Brain pericyte (primary cell): ENCODE measurements around the gene PRKCH.

ENCODE experiments used
- DNase-seq: peaks from one replicate; pipeline ENCODE4 v3.0.0-alpha.2; 2012; ENCODE audit warnings: low read depth, low spot score

Gene PRKCH

DNA sequence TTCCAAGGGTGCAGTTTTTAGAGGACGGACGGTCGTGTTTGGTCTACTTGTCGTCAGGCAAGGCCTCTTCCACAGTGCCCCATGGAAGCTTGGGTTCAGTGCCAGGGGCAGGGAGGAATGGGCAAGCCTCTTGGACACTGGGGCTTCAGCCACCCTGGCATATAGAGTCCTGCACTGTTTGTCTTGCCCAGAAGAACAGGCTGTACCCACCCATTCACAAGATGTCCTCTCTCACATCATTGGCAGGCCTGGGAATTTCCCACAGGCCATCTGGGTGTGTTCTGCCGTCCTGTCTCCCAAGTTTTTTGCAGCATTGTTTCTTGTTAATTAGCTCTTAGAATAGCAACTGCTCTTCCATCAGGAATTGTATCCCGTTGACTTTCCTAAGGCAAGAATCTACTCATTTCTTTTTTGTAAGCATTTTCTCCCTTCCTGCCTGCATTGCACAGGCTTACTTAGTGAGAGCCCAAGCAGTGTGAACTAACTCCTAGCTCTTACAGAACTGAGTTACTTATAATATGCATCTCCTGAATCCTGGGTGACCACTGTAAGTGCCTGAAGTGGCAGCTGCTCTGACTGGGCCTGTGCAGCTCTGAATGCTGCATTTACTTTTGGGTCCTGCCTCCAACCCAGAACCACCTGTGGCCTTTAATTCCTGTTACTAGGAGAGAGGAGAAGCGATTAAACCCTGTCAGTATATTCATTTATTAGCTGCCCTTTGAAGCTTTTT is 224.5 kb downstream of the PRKCH start:
- no peak for DNase-seq

DNA sequence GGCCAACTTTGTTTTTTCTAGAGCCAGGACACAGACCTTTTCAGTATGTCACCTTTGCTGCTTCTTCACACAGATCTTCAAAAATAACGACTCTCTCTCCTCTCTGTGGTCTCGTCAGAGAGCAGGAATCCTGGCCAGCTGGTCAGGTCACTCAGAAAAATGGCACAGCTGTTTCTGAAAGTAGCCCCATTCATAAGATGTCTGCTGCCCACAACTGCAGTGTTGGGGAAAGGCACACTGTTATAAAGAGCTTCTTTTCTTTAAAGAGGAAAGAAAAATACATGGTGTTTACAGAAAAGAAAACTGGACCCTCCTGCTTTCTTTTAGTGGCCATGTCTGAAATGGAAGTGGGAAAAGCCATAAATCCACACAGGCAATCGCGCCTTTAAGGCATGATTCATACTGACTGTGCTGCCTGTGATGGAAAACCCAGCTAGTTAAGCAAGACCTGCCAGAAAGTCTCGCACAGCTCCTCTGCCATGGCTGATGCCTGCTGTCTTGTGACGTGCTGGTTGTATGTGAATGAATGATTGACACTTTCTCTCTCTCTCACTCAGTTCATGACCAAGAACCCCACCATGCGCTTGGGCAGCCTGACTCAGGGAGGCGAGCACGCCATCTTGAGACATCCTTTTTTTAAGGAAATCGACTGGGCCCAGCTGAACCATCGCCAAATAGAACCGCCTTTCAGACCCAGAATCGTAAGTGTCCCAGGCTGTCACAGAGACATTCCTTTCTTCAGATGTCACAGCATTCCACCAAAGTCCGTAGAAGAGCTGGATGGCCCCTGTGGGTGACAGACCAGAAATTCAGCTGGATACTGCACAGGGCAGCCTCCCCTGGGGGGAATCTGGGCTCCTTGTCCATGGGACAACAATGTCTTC is 226.0 kb downstream of the PRKCH start:
- no peak for DNase-seq

DNA sequence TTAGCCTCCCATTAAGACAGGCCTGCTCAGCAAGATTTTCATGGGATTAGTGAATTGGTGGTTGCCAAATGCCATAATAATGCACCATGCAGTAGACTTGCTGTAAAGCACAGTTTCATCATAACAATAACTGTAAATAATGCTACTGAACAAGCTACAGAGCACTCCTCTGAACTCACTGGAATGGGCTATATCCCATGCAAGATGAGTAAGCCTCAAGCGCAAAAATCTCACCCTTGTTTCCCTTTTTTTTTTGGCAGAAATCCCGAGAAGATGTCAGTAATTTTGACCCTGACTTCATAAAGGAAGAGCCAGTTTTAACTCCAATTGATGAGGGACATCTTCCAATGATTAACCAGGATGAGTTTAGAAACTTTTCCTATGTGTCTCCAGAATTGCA is 228.0 kb downstream of the PRKCH start:
- no peak for DNase-seq

DNA sequence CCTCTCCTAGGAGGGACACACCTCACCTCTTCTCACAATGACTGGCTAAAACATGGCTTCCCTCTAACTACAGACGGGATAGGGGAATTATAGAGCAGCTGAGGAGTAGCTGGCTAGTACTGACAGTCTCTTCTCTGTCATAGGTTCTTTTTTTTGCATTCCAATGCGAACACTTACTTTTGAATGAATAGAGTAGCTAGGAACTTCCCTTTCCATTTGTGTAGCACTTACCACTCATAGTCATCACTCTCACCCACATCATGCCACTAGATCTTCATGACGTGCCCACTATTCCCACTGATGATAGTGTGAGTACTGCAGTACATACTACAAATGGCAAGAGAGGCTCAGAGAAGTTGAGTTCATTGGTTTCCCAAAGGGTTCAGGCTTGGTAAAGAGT is 230.0 kb downstream of the PRKCH start:
- DNase-seq, result no peak

DNA sequence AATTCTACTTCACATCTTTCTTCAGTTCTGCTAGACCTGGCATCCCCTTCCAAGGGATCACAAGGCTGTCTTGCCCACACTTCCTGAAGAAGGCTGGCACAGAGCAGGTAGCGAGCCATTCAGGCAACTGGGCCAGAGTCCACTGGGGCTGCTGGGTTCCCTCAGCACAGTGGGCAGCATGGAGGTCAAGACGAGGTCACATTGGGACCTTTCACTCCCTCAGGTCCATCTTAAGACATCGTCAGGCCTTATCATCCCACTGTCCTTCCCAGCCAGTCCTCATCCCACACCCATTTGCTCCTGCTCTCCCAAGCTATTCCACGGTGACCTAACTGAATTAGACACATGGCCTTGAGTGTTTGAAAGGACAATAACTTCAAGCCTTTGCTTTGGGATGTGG is 230.9 kb downstream of the PRKCH start:
- no peak for DNase-seq

DNA sequence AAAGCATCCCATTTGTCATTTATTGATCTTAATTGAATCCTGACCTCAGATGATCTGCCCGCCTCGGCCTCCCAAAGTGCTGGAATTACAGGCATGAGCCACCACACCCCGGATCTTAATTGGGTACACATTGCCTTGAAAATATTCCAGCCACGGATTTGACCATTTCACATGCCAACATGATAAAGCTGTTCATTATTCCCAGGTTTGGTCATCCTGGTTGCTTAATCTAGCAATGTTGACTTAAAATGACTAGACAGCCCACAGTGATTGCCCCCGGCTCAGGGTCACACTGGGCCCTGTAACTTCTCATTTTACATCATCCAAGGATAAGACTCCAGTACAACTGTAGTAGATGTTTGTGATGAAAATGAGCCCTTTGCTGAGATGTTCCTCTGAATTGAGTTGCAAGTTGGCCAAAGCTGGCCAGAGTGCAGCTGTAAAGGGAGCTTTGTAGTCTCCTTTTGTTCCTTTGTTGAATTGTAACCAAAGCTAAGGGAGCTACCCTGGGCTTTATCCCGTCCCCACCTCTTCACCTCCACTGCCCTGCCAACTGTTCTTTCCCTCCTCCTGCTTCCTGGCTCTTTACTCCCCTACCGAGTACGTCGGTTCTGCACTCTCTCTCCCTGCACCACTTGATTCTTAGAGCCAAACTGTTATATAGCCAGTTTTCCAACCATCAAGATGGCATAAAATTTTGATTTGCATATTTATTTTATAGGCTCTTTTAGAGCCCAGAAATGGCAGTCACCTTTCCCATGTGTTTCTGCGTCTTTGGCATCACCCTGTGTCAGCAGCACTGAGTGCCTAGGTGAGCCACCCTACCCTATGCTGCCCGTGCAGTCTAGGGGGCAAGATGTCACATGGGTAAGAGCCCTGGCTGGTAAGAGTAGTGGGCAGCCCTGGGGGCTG is 232.6 kb downstream of the PRKCH start:
- peak; percentile 74 for DNase-seq

DNA sequence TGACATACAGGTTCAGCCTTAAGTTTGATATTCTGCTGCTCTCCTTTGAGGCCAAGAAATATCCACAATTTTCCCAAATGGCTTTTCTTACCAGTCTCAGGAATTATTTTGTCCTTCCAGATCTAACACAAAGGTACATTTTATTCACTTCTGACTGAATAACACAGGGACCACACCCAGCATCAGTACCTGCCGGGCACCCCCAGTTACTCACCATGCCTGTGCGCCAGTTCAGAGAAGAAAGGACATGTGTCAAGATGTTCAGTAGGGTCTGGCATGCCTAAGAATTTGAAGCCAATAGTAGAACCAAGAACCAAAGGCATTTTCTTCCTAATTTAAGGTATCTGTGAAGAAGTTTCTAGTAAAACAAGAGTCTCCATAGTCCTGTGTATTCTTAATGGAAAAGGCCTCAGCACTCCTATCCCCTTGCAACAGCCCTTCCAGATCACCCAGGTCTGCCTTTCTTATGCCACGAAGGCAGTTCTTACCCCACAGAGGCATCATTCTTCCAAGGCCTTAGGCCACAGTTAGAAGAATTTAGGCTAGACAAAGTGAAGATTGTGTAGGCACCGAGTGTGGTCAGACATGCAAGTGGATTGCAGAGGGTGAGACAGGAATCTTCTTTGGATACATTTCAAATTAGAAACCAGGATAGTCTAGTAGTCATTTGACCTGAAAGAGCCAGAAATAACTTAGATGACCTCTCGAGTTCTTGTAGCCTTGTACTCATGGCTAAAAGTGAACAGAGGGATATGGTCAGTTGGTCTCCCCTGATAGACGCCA is 233.9 kb downstream of the PRKCH start:
- DNase-seq, result no peak

DNA sequence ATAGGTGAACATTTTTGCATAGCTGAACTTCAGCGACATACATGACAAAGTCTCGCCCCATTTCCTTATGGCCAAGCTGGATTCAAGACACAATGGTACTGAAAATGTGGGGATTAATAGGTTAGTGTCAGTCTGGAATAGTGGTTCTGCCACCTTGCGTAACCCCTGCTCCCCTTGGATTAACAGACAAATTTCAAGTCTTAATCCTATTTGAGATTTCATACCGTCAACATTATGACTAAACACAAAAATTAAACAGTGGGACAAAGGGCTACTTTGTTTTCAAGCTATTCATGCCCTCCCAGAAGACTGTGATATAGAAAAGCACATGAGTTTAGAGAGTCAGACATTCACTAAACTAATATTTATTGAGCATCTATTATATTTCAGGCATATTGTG is 235.1 kb downstream of the PRKCH start:
- DNase-seq, result no peak

DNA sequence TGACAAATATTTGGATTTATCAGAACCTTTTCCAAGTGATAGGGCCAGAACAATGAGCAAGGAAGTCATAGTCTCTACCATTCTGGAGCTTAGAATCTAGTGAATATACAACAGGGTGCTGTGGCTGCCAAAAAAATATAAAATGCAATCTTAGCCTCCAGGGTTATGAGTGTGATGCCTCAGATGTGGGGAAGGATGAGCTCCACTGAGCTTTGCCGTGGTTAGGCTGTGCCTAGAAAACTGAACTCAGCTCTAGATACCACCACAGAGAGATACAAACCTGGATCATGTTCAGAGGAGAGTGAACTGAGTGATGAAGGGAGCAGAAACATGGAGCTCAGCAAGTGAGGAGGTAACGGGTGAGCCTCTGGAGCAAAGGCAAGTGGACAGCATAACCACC is 235.9 kb downstream of the PRKCH start:
- DNase-seq, result no peak

DNA sequence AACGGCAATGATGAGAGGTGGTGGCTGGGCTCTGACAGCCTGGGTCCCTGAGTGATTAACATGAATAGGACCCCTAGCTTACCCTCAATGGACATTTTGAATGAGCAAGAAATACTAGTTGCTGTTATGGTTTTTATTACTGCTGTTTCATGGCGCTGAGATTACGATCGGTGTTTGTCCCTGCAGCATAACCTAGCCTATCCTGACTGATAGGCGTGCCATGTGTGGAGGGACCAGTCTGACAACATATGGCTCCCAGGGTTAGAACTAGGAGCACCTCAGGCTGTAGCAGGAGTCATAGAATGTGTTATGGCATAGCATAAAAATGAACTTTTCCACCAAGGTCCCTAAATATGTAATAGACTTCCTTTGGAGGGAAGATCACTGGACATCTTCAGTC is 236.5 kb downstream of the PRKCH start:
- DNase-seq, result no peak

DNA sequence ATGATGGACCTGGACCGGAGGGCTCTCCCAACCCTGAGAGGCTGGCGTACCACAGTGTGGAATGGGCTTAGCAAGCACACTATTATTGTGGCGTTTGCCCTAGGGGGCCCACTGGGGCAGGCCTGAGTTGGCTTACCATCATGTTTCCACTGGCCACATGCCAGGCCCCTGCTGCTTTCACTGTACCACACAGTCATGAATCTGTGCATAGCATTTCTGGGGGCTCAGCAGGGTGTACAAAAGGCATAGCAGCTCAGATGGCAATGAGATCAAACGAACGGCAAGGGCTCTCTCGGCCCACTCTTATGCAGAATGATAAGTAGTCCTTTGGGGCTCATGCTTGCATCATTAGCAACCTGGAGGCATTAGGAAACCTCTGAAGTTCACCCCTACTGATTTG is 236.9 kb downstream of the PRKCH start:
- DNase-seq, result peak; percentile 99

DNA sequence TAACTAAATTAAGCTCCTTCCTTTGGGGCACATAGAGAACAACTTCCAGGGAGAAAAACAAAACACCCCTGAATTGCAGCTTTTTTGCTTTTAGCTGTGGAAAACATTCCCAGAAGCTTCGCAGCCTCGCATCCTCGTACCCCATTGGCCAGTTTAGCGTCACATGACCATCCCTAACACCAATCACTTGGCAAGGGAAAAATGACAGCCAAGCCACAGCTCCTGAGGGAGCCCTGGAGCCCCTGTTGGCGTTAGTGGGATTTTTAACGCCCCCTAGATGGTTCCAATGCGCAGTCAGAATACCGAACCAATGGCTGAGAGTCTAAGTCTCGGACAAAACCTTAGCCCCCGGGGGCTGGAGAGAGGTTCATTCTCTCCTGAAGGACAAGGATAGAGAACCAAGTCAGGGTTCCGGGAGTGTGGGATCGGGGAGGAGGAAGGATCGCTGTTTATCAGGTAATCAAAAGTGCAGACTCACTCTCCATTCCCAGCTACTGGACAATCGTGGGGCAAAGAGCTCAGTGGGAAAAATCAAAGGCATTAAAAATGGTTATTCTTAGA is 238.3 kb downstream of the PRKCH start:
- DNase-seq, result no peak

DNA sequence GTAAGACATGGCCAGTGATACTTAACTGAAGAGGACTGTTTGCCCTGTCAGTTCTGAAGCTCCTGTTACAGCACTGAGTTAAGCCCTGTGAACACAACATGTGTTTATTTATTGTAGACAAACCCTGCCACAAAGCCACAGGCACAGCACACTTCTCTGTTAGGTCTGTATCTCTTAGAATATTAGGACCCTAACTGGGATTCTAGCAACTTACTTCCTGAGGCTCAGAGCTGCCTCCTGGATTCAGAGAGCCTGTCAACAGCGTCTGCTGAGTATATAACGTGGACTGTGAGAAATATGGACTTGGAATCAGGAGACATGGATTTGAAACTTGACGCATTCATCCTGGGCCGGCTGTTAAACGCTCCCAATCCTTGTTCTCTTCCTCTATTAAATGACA is 238.9 kb downstream of the PRKCH start:
- peak; percentile 65 for DNase-seq

DNA sequence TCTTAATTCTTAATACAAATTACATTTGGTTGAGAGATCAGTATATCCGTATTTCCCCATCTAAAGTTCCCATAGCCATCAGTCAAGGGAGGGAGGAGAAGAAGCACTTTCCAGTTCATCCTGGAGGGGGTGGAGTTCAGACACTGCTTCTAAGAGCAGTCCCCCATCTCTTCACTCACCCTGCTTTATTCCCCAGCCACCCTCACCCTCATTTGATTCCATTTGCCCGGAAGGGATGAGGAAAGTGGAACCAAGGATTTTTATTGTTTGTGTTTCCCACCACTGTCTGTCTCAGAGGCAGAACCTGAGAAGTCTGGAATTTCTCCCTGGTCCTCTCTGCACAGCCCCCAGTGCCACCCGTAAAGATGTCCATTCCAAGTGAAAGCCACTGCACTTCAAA is 239.7 kb downstream of the PRKCH start:
- no peak for DNase-seq

DNA sequence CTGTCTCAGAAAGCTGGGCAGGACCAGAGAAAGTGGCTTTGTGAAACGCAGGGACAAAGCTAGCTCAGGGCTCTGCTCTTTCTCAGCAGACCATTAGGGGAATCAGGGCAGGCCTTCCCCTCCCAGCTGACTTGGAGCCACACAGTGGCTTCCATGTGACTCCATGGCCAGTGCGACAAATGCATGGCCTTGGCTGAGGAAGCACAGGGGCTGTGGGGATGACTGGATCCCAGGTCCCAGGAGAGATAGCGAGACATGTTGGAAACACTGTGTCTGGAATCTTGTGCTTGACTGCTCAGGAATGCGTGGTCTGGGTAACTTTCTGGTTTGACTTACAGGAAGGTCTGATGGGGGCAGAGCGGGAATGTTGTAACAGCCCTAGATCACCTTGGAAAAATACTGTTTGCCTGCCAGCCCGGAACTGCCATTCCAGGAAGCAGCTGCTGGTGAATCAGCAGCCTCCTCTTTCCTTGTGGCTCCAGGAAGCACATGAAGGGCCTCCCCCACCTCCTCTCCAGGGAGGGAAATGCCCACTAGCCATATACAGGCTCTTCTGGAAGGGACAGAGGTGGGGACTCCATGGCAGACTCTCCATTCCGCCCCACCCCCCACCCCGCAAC is 240.4 kb downstream of the PRKCH start:
- peak; percentile 52 for DNase-seq

DNA sequence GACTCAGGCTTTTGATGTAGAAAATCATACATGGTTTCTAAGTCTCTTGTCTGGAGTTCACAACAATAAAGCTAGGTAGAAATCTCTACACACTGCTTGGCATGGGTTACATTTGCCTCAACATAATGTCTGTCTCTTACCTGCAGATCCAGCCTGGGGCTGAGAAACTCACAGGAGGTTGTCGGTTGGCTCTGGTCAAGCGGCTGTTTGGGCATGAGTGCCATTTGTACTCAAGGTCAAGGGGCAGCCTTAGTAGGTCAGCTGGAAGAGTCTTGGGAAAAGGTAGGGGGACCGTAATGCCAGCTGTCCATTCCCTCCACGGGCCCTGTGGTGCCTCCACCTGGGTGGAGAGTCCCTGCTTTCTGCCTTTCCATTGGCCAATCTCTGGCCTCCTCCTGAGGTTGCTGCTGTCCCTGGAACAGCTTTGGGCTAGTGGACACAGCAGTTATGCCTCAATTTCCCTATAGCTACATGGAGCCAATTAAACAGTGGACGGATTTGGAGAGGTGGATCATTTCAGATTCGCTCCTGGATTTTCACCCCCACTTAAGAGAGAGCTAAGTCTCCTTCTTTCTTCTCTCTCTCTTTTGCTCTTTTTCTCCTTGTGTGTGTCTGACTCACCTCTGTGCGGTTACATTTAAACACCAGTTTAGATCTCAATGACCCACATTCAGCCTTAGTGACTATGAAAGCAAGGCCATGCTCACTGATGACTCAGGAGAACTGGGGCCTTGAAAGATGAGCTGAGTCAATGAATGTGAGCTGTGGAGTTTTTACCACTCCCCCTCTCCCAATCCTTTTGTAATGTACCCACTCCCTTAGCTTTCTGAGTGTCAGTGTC is 241.2 kb downstream of the PRKCH start:
- peak; percentile 66 for DNase-seq

DNA sequence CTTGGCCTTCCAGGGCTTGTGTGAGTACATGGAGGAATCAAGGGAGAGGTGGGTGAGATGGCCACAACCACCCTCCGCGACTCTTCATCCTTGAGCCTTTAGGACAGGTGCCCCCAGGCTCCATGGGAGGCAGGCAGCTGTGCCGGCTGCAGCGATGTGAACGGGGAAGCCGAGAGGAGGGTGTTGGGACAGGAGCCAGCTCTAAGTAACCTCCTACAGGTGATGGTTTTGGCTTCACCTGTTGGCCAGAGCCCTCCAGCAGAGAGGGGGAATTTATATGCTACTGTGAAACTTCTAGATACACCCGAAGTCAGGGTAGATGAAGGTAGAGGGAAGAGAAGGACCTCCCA is 241.8 kb downstream of the PRKCH start:
- no peak for DNase-seq

DNA sequence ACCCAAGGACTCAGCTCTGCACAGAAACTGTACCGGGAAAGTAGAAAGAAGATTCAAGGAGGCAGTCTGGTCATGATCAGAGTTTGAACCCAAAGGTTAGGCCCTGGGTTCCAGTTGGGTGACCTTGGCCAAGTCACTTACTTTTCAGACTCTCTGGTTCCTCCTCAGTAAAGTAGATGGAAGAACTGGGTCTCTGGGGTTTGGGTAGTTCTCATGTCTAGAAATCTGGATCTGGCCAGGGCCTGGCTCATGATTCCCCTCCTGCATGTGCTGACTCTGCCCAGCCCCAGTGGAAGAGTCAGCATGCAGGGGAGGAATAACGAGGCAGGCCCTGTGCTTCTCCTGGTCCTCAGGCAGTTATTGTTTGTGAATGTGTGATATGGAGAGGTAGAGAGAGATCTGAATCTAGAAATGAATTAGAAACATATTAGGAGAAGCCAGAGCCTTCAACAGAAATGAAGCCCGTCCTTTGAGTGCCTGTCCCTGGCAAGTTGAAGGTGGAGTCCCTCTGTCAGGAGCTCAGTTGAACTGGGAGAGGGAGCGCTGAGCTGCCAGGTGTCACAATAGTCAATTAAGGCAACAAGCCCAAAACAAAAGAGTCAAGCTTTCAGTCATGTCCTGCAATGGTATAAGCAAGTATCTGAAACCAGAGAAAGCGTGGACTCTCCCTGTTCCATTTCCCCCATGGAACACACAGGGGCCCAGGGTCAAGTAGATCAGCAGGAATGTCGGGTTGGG is 242.7 kb downstream of the PRKCH start:
- no peak for DNase-seq

DNA sequence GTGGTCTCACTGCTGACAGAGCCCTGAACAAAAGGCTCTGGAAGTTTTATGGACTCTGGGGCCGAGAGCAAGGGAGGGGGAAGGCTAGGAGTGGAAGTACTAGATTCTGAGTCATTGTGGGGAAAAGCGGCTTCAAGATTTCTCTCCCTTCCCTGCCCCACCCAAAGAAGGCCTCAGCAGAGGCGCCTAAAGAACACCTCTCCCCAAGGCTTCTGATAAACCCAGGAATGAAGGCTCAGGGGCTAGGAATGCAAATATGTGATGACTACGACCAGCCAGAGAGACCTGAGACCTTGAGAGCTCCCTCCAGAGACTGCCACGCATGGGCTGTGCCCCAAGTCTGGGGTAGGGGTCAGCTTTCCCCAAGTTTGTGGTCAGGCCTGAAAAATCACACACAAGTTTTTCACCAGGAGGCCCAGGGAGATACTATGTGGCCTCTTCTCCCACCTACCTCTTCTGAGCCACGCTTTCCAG is 243.3 kb downstream of the PRKCH start:
- no peak for DNase-seq
